Testis (tissue), 2 donors: ENCODE results near the gene ASF1B.

Source experiments
- CTCF ChIP-seq, 3 experiments: fragments of 450-650 bp in 2 of 3; fragments of 200-600 bp in 1 of 3; sonication (generic) in 1 of 3; IDR thresholded peaks; one replicate each; pipeline ENCODE4 v1.5.1; 2016 to 2019; ENCODE audit warnings: antibody characterized with exemption in 3 of 3, mild to moderate bottlenecking in 2 of 3, moderate library complexity in 1 of 3
- POLR2A ChIP-seq: fragments of 450-650 bp; IDR thresholded peaks from one replicate; pipeline ENCODE4 v1.6.1; 2017; ENCODE audit warnings: antibody characterized with exemption, mild to moderate bottlenecking, moderate library complexity

DNA sequence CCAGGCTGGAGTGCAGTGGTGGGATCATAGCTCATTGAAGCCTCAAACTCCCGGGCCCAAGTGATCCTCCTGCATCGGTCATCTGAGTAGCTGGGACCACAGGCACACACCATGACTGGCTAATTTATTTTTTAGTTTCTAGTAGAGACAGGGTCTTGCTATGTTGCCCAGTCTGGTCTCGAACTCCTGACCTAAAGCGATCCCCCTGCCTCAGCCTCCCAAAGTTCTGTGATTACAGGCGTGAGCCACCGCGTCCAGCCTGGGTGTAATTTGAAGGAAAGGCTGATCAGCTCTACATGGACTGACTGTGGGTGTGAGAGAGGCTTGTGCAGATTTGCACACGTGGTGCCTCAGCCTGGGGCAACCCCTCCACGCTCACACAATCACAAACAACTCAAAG, 38.5 kb upstream of the ASF1B start:
- TF ChIP-seq POLR2A (no peak), CTCF (IDR thresholded peaks at IDR 0.05) (no peak)
